Nephron progenitor cell (in vitro differentiated cells): ENCODE measurements around the gene ECHS1.

Experiments used
- DNase-seq: peaks from one replicate; pipeline ENCODE4 v3.0.0; 2021
- H3K27ac Mint-ChIP-seq: 2 replicates; pipeline ENCODE4 v1.8.0; 2021; ENCODE audit warnings: mild to moderate bottlenecking, moderate library complexity, mixed read lengths
- H3K27me3 Mint-ChIP-seq: 2 replicates; pipeline ENCODE4 v1.8.0; 2021; ENCODE audit warnings: mild to moderate bottlenecking, low read depth, mixed read lengths; ENCODE audit not compliant: poor library complexity
- H3K36me3 Mint-ChIP-seq: 2 replicates; pipeline ENCODE4 v1.8.0; 2021; ENCODE audit warnings: low read depth, mixed read lengths
- H3K4me1 Mint-ChIP-seq: 2 replicates; pipeline ENCODE4 v1.8.0; 2021; ENCODE audit warnings: mixed read lengths
- H3K4me3 Mint-ChIP-seq: 2 replicates; pipeline ENCODE4 v1.8.0; 2021; ENCODE audit warnings: mild to moderate bottlenecking, moderate library complexity, mixed read lengths
- H3K9me3 Mint-ChIP-seq: 2 replicates; pipeline ENCODE4 v1.8.0; 2021; ENCODE audit warnings: mild to moderate bottlenecking, moderate library complexity, mixed read lengths
- TF ChIP-seq, protein P1 (sequence below): fragments of 200-600 bp; sonication (generic); IDR thresholded peaks from 2 replicates; pipeline ENCODE4 v1.5.0; 2021; ENCODE audit warnings: antibody characterized with exemption

Gene ECHS1

GRCh38 chr10:133373174-133374090 is at the start of gene ECHS1:
TSS of gene ECHS1 (minus strand) at chr10:133373354. CDS start at chr10:133373333, 21 bp downstream.
- Mint-ChIP-seq H3K36me3 (peaks cover 13% of the 10 kb centered on the region), H3K4me1 (peaks cover 41% of the 10 kb centered on the region), H3K9me3 (no peaks in the 10 kb centered on the region), H3K27ac (peak within 1 kb of the TSS; percentile 77), H3K27me3 (peaks cover 44% of the 10 kb centered on the region), H3K4me3 (peak within 1 kb of the TSS; percentile 95)
- DNase-seq: peak; percentile 99
- TF ChIP-seq, protein P1, sequence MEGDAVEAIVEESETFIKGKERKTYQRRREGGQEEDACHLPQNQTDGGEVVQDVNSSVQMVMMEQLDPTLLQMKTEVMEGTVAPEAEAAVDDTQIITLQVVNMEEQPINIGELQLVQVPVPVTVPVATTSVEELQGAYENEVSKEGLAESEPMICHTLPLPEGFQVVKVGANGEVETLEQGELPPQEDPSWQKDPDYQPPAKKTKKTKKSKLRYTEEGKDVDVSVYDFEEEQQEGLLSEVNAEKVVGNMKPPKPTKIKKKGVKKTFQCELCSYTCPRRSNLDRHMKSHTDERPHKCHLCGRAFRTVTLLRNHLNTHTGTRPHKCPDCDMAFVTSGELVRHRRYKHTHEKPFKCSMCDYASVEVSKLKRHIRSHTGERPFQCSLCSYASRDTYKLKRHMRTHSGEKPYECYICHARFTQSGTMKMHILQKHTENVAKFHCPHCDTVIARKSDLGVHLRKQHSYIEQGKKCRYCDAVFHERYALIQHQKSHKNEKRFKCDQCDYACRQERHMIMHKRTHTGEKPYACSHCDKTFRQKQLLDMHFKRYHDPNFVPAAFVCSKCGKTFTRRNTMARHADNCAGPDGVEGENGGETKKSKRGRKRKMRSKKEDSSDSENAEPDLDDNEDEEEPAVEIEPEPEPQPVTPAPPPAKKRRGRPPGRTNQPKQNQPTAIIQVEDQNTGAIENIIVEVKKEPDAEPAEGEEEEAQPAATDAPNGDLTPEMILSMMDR: no peak

DNA sequence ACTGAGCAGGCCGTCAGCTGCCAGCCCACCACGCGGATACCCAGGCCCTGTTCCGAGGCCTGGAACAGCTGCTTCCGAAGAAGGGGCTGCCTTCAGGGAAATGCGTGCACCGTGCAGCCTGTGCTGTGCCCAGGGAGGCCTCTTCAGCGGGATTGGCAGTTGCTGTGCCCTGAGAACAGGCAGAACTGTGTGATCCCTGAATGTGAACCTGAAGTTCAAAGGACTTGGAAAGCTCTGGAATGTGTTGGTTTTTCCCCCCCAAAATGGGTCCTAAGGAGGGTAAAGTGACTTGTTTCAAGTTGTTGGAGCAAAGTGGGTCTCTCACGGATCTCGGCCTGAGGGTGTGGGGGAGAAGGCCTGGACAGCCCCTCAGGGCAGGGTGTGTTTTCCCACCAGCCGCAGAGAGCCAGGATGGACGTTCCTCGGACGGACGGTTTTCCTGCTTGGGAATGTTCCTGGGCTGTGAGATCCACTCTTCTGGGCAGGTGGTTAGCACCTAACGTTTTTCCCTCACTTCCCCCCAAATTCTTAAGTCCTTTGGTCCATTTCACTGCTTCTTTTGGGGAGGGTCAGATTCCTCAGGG is 49.2 kb upstream of the ECHS1 start:
- Mint-ChIP-seq H3K36me3 (peaks cover 17% of the 10 kb centered on the region), H3K4me3 (peak overlapping the region; percentile 32), H3K9me3 (no peaks in the 10 kb centered on the region), H3K27me3 (peaks cover 33% of the 10 kb centered on the region), H3K4me1 (no peaks in the 10 kb centered on the region), H3K27ac (no peak overlapping the region)
- DNase-seq: no peak
- TF ChIP-seq, protein P1: no peak

GRCh38 chr10:133421336-133422222 is 48.4 kb upstream of the ECHS1 start:
- DNase-seq: no peak
- H3K4me3 Mint-ChIP-seq: no peak overlapping the region
- TF ChIP-seq, protein P1: no peak

DNA sequence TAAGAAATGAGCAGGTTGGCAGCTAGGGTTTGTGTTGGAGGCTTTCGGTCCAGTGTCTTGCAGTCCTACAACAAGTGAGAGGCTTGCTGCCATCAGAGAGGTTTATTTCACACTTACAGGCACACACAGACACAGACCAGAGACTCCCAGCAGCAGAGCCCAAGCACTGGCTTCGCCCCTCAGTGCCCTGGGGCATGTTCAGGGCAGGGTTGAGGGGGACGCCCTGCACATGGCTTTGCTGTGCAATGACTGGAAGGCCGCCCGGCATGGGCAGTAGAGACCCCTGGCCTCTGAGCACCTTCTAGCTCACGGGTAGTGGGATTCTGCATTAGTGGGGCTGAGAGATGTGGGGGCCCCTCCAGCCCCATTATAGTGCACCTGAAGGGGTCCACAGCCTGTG is 47.4 kb upstream of the ECHS1 start:
- Mint-ChIP-seq H3K4me1 (no peaks in the 10 kb centered on the region), H3K36me3 (peaks cover 25% of the 10 kb centered on the region), H3K9me3 (peaks cover 8% of the 10 kb centered on the region), H3K27ac (no peak overlapping the region), H3K4me3 (no peak overlapping the region), H3K27me3 (peaks cover 33% of the 10 kb centered on the region)
- no peak for DNase-seq
- TF ChIP-seq, protein P1: no peak

More at GRCh38 chr10:133421336-133422222, 48.4 kb upstream of the ECHS1 start:
- Mint-ChIP-seq H3K36me3 (peaks cover 17% of the 10 kb centered on the region), H3K27ac (no peak overlapping the region), H3K4me1 (no peaks in the 10 kb centered on the region), H3K9me3 (no peaks in the 10 kb centered on the region), H3K27me3 (peaks cover 33% of the 10 kb centered on the region)

GRCh38 chr10:133420028-133420427 is 46.9 kb upstream of the ECHS1 start:
- no peak for DNase-seq
- TF ChIP-seq, protein P1: no peak
- peaks cover 13% of the 10 kb centered on the region for H3K9me3 Mint-ChIP-seq
- H3K27me3 Mint-ChIP-seq: peaks cover 39% of the 10 kb centered on the region
- no peaks in the 10 kb centered on the region for H3K4me1 Mint-ChIP-seq
- H3K36me3 Mint-ChIP-seq: peaks cover 31% of the 10 kb centered on the region
- H3K27ac Mint-ChIP-seq: no peak overlapping the region
- no peak overlapping the region for H3K4me3 Mint-ChIP-seq
